Measurements from ENCODE around the gene RFNG.
A peak's percentile ranks its signal among the peaks of the same experiment; 100 is the strongest.

The RFNG gene

GRCh38 chr17:82076785-82077591, 25.4 kb upstream of the RFNG start:
- peak; percentile 11 to 25 for ATAC-seq

DNA sequence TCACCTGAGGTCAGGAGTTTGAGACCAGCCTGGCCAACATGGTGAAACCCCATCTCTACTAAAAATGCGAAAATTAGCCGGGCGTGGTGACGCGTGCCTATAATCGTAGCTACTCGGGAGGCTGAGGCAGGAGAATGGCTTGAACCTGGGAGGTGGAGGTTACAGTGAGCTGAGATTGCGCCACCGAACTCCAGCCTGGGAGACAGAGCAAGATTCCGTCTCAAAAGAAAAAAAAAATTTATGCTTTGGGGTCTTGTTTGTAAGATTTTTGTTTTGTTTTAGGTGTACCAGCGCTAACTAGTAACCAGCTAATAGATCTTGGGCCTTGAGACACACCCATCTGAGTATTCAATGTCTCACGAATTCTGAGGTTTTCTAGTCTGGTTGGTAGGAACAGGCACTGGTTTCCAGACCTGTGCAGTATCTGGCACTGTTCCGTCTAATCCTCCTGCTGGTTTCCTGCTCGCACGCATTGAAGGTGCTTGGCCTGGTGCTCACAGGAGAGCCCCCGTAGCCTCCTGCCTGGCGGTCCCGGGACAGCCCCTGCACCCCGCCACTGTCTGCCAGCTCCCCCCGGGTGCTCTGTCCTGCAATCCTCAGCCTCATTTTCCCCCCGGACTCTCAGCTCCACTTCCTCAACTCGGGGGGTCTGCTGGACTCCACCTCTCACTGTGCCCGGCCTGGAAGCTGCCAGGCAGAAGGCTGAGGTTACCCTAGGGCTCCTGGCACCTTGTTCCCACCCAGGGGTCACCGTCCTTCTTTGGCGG, 24.6 kb upstream of the RFNG start:
- ATAC-seq: peak in 1 of 2 donors; percentile 12

DNA sequence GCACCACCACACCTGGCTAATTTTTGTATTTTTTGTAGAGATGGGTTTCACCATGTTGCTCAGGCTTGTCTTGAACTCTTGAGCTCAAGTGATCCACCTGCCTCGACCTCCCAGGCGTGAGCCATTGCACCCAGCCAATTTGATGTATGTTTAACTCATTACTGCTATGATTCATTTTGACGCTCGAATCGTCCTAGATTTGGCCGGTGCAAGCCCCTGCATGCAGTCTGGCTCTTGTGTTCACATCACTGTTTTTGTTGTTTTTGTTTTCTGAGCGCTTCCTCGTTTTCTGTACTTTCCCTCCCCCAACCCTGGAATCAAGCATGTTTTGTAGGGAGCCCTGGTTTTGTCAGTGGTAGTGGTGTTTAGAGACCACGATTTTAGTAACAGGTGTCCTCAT, 21.8 kb upstream of the RFNG start:
- ATAC-seq: no peak

DNA sequence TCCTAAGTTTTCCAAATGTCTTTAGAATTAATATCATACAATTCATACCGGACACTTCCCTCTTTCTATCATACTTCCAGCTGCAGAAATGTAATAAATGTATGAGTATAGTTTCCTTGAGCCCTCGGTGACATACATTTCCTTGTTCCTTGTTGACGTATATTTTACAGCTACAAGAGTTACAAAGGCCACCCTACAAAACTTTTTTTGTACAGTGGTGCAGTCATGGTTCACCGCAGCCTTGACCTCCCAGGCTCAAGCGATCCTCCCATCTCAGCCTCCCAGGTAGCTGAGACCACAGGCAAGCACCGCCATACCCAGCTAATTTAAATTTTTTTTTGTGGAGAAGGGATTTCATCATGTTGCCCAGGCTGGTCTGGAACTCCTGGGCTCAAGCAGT, 21.2 kb upstream of the RFNG start:
- ATAC-seq: no peak

DNA sequence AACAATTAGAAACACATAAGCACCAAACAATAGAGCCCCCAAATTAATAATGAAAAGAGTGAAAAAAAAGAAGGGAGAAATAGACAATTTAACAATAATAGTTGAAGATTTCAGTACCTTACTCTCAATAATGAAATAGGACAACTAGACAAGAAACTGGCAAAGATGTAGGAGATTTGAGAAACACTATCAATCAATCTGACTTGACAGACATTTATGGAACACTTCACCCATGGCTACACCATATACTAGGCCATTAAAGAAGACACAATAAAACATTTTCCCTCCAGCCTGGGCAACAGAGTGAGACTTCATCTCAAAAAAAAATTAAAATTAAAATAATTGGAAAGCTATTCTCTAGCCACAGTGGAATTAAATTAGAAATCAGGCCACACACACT, 19.0 kb upstream of the RFNG start:
- ATAC-seq: no peak

DNA sequence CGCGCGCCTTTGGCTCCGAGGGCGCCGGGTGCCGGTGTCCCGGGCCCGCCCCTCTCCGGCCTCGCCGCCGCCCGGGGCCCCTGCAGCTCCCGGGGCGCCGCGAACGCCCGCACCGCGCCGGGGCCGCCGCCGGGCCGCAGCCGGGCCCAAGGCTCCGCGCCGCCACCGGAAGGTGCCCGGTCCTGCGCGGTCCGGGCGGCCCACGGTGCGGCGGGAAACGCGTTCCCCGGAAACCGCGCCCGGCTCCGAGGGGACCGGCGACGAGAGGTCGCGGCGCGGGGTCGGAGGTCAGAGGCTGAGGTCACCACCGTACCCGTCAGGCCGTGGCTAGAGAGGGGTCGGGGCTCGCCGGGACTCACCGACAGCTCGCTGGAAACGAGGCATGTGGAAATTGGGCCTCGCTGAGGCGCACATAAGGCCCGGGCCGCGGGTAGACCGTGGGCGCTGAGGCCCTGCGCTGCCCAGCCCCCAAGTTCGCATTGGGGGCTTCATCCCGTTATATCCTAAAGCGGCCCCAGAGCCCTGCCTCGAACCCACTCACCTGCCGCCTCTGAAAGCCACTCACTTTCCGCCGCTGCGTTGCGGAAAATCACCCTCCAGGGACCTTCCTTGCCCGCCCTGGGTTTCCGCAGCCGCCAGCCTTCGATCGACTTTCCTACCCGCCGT, 14.2 kb upstream of the RFNG start, which contains the start of gene DUS1L:
DUS1L (minus strand) TSS at position 167 of the 666 bp plus-strand sequence. CDS start 745 bp downstream, outside the sequence.
- peak; percentile 85 to 88 for ATAC-seq

GRCh38 chr17:82065193-82065637, 13.6 kb upstream of the RFNG start:
- ATAC-seq: peak; percentile 50 to 51

- ATAC-seq: no peak
Measured at GRCh38 chr17:82064433-82065192, 13.0 kb upstream of the RFNG start.

DNA sequence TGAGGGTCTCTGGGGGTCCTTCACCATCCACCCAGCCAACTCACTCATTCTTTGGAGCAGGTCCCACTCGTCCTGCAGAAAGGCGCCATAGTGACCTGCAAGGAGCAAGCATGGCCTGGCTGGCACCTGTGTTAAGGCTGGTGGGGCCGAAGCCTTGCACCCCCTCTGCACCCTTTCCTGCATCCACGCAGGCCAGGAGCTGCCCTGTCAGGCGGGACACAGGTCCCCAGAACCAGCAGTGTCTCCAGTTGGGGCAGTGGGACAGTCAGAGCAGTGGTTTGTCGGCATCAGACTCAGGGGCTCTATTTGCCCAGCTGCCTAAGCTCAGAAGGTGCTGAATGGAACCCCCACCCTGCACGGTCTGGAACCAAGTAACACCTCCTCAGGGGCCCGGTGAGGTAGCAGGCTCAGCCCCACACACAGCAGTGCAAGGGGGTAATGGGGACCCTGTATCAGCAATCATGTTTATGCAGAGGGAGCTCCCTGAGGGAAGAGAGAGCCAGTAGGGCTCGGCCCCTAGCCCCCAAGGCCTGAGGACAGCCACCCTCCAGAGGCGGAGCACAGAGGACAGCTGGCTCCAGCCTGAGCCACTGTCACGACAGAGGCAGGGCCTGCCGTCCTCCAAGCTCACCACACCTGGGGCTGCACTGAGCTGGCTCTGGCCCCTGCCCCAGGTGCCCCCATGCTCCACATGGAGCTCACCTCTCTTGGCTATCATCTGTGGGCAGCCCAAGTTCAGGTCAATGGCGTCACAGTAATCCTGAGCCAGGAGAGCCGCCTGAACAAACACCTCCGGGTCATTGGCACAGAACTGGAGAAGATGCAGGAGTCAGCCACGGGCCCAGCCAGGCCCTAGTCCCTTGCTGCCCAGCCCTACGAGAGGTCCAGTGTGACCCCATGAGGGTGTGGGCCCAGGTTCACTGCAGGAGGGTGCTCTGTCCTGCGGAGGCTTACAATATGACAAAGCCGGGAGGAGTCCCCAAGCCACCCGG, 12.1 kb upstream of the RFNG start:
- ATAC-seq: no peak

- no peak for ATAC-seq
Measured at GRCh38 chr17:82062984-82063368, 11.4 kb upstream of the RFNG start.

DNA sequence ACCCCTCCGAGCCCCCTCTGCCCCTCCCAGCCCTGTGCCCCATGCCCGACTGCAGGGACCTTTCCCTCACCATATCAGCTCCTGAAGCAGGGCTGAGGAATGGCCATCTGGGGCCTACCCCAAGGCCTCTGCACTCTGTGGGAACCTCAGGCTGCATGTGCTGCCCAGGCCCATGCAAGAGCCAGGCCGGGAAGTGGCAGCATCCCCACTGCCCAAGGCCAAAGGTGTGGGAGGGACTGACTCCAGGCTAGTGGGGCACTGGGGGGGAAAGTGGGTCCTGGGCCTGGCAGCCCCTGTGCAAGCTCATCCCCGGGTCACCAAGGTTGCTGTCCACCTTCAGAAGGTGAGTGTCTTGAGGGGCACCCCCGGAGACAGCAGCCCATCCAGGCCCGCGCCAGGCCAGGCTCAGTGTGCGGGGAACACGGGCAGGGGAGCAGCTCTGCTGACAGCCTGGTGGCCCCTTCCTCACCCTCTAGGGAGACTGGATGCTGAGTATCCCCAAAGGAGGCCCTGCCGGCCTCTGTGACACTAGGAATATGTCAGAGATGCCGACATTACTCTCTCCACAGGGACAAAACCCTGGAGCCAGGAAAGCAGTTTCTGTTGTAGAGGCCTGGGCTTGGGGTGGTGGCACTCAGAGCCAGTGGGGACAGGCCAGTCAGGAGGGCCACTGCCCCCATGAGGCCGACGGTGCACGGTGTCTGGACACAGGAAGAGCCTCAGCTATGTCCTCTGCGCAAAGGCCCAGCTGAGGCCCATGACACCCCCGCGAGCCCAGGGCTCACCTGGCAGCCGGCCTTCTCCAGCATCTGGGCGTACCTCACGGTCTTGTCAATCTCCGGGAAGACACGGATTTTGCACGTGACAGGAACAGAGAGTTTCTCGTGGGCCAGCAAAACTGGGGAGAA, 10.7 kb upstream of the RFNG start:
- no peak for ATAC-seq

GRCh38 chr17:82061047-82061925, 9.7 kb upstream of the RFNG start:
- ATAC-seq: no peak

GRCh38 chr17:82060614-82061013, 9.0 kb upstream of the RFNG start:
- ATAC-seq: no peak

- ATAC-seq: no peak
Measured at GRCh38 chr17:82060001-82060380, 8.4 kb upstream of the RFNG start.

DNA sequence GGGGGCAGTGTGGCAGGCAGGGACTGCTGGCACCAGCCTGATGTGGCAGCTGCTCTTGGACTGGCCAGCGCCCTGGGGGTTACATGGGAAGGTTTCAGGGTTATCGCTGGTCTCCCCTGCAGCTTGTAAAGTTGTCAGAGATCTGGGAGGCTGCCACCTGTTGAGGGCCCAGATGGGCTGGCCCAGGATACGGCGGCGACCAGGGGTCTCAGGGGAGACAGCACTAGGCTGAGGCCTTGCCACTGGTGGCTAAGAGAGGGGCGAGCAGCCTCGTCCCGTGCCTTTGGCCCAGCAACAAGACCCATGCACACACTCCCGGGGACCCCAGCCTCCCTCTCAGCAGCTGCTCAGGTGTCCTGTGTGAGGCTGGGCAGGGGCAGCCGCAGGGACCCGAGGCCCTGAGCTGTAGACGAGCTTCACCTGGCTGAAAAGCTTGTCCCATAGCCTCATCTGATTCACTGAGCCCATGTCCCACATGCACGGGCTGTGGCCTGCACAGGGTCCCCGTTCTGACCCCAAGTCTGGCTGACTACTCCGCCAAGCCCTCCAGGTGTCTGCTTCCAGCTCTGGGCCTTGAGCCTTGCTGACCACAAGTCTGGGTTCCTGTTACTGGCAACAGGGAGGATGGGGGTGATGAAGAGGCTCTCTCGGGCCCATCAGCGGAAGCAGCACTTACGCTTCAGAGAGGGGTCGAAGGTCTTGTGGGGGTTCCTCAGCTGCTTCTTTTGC, 7.8 kb upstream of the RFNG start:
- ATAC-seq: no peak

- no peak for ATAC-seq
Measured at GRCh38 chr17:82058855-82059249, 7.2 kb upstream of the RFNG start.

DNA sequence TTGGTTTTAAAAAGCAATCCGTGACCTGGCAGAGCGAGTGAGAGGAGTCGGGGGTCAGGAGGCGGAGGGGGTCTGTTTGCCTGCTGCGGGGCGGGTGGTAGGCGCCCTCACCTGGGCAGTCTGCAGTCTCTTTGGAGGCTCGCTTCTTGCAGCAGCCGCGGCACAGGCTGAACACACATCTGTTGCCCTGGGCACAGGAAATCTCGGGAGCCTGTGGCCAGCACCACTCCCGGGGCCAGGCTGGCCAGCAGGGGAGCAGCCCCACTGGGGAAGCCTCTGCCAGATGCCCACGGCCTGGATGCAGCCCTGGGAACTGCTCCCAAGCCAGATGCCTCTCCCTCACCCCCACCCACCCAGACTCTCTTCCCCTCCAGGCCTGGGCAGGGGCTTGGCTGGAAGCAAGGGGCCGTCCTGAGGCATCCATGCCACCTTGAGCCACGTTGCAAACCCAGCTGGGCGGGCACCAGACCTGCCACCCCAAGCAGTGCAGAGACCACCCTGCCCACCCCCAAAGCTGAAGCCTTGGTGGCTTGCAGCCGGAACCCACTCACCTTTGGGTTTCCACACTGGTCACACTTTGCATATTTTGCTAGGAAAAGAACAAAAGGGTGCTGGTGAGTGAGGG, 6.7 kb upstream of the RFNG start:
- no peak for ATAC-seq
